Activated T-helper 1 cell treated with anti-CD3 and anti-CD28 coated beads, Interleukin-2, amount 50 U/mL, for 16 hours (primary cell): Measurements from ENCODE around the gene PDCD6IP.
"Not testable (repeated sequence)": the region's sequence is repeated elsewhere in the genome, so short reads cannot be mapped to it uniquely, and the experiment has no call there.

Source experiments
- DNase-seq, 2 donors: peaks; one replicate each; pipeline ENCODE4 v3.0.0-alpha.2; 2020; ENCODE audit warnings: low read depth in 1 of 2, low spot score in 1 of 2

PDCD6IP gene

DNA sequence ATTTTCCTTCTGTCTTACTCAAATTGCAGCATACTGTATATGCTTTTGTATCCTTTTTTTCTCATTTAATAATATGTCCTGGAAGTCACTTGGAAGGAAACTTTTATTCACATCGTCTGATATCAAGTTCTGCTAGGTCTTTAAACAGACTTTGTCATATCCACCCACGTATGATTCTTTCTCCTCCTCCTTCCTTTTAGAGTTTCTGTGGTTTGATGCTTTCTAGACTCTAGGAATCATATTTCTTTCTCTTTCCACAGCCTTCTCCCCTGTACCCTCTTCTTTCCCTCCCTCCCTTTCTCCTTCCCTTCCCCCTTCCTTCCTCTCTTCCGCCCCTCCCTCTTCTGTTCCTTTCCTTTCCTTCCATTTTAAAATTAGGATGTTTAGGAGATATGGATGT is 52.2 kb downstream of the PDCD6IP start:
- not testable (repeated sequence) for DNase-seq

GRCh38 chr3:33855407-33855806 is 57.0 kb downstream of the PDCD6IP start:
- not testable (repeated sequence) for DNase-seq

DNA sequence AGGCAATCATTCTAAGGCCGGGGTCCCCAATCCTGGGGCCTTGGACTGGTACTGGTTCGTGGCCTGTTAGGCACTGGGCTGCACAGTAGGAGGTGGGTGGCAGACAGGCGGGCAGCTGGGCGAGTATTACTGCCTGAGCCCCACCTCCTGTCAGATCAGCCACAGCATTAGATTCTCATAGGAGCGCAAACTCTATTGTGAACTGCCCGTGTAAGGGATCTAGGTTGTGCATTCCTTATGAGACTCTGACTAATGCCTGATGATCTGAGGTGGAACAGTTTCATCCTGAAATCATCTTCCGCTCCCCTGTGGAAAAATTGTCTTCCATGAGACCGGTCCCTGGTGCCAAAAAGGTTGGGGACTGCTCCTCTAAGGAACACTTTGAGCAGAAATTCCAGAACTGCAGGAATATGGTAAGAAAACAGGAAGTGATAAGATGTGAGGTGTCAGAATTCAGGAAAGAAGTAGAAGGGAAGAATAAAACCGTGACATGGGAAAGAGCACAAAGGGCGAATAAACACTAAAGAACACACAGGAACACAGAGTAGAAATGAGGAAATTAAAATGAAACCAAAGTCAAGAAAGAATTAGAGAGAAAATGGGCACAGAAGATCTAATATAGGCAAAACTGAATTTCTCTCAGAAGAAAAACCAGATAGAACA is 57.6 kb downstream of the PDCD6IP start:
- no peak for DNase-seq

- not testable (repeated sequence) for DNase-seq
These were observed 59.3 kb downstream of the PDCD6IP start for GRCh38 chr3:33857701-33858100.

GRCh38 chr3:33858131-33858530 is 59.7 kb downstream of the PDCD6IP start:
- no peak for DNase-seq

DNA sequence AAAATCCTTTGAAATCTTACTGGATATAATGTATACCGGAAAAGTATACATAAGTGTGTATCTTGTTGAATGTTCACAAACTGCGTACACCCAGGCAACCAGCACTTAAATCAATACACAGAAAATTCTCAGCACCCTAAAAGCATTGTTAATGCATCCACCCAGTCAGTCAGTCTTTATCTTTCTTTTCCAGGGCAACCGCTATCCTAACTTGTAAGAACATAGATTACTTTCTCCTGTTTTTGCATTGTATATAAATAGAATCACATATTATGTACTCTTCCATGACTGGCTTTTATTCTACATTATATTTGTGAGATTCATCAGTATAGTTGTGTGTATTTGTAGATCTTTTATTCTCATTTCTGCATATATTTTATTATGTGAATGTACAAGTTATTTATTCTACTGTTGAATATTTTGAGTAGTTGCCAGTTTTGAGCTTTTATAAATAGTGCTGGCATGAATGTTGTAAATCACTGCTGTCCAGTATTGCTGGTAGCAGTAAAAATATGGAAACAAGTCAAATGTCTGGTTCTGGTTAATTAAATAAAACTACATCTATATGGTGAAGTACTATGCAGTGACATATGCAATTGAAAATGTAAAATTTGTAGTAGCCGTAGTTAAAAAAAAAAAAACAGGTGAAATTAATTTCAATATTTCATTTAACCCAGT is 62.1 kb downstream of the PDCD6IP start:
- DNase-seq: no peak

- DNase-seq: no peak
These were observed 66.7 kb downstream of the PDCD6IP start for GRCh38 chr3:33865133-33865532.

GRCh38 chr3:33868309-33868708 is 69.9 kb downstream of the PDCD6IP start:
- no peak for DNase-seq

- DNase-seq: no peak
These were observed 71.5 kb downstream of the PDCD6IP start for GRCh38 chr3:33869977-33870376.

- no peak for DNase-seq
These were observed 76.4 kb downstream of the PDCD6IP start for GRCh38 chr3:33874815-33875214.

DNA sequence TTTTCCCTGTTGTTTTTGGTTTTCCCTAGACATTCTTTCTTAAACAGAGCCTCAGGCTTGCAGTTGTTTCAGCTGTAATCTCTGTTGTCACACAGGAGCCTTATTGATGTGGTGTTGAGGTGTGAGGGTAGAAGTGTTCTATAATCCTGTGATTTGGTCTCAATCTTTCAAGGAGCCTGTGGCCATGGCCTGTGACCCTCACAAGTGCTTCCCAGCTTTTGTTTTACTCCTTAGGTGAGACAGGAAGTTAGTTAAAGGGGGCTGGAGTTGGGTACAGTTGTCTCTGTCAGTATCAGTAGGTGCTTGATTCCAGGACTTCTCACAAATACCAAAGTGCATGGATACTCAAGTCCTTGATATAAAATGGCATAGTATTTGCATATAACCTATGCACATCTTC is 77.2 kb downstream of the PDCD6IP start:
- no peak for DNase-seq

DNA sequence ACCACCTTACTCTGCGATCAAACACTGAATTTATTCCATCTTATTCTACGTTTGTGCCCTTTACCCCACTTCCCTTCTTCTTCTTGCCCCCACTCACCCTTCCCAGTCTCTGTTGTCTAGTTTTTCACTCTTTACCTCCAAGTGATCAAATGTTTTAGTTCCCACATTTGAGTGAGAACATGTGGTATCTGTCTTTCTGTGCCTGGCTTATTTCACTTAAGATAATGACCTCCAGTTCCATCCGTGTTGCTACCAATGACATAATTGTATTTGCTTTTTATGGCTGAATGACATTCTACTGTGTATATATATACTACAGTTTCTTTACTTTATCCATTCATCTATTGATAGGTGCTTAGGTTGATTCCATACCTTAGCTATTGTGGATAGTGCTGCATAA is 78.8 kb downstream of the PDCD6IP start:
- no peak for DNase-seq

DNA sequence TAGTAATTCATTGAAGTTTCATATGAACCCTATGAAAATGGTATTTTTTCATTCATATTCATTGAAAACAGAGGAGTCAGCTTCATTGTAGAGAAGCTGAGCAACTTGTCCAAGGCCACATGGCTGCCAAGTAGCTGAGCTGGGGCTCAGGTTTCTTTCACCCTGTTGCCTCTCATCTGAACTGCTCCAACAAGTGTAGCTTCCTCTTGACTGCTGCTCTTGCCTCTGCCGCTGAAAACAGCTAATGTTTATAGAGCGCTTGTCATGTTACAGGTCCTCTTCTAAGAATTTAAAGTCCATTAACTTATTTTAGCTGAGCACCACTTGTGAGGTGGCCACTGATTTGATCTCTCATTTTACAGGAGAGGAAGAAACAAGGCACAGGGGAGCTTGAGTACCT is 81.1 kb downstream of the PDCD6IP start:
- no peak for DNase-seq

DNA sequence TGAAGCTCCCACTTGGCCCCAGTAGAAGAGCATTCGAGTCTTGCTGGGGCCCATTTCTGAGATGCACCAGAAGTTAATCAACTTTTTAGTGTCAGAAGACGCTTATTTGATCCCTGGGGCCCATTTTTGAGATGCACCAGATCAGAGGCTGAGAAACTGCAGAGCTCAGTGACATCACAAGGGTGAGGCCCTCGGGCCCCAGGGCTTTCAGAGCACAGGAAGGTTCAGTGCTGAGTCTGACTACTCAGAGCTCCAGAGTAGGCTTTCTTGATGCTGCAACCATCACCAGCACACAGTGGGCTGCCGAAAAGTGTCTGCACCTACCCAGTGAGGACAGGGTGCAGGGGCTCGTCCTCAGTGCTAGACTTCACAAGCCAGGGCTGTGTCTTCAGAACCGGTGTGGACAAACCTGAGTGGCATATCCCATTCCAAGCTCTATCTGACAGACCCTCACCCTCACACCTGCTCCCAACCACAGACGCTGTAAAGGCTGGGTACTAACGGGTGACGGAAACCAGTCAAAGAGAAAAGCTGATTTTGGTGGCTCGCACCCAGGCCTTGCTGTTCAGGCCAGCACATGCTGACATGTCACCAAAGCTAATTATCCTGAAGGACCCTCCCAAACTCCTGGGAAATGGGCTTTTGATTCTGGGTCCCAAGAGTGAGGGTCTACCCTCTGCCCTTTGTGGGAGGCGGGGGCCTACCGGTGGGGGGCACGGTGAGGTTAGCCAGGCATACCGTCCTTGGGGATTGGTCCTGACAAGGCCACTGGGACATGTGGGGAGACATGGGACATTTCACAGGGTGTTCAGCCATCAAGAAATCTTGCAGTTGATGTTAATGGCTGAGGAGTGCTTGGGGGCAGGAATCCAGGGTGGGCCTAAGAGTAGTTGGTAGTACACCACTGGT is 83.0 kb downstream of the PDCD6IP start:
- DNase-seq: no peak

DNA sequence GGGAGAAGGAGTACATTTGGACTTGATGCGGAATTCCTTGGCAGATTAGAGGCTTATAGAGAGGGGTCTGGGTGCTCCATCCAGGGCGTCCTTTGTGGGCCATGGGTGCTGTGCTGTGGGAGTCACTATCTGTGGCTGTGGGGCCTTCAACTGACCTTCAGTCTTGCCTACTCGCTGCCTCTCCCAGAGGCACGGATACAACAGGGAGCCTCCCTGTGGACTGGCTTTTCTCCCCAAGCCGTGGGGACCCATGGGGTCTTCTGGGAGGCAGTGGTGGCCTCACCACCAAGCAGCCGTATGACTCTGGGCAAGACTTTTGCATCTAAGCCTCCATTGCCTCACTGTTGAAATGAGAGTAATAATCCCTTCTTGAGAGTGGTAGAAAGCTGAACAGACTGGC is 83.9 kb downstream of the PDCD6IP start:
- DNase-seq: no peak

GRCh38 chr3:33883538-33883950 is 85.1 kb downstream of the PDCD6IP start:
- no peak for DNase-seq

GRCh38 chr3:33883951-33884561 is 85.6 kb downstream of the PDCD6IP start:
- DNase-seq: no peak

GRCh38 chr3:33884701-33885100 is 86.3 kb downstream of the PDCD6IP start:
- no peak for DNase-seq

DNA sequence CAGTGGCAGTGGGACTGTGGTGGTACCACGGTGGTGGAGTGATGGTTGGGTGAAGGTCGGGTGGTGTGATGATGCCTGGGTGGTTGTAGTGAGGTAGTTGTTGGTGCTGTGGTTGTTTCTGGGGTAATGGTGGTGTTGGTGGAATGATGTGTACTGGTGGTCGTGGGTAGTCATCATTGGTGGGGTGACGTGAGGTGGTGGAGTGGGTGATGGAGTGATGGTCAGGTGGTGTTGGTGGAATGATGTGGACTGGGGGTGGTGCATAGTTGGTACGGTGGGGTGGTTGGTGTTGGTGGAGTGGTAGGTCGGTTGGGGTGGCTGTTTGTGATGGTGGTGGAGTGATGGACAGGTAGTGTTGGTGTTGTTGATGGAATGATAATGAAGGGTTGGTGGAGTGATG is 87.1 kb downstream of the PDCD6IP start:
- no peak for DNase-seq

DNA sequence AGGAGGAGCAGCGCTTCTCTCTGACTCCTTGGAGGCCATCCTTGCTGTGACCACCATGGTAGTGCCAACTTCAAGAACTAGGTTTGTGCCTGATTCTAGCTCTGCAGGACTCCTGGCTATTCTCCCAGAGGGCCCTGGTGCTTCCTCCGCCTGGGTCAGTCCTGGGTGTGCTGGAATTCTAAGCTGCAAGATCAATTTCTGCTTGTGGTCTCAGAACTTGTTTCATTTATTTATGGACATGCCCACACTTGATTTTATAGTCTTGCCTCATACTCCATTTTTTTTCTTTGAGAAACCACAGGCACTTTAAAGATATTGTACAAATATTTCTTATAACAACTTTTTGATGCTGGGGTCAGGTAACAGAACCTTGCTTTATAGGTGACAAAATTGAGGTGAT is 87.6 kb downstream of the PDCD6IP start:
- no peak for DNase-seq

GRCh38 chr3:33887478-33887877 is 89.0 kb downstream of the PDCD6IP start:
- no peak for DNase-seq
